HG02678 (cell line): ENCODE measurements around the gene SYT11.

ENCODE experiments used
- ATAC-seq: cut with Tn5 transposase; IDR thresholded peaks from one replicate; pipeline ENCODE4 v1.9.1; 2021; ENCODE audit warnings: mild to moderate bottlenecking, moderate library complexity; ENCODE audit not compliant: unreplicated experiment

SYT11 gene

DNA sequence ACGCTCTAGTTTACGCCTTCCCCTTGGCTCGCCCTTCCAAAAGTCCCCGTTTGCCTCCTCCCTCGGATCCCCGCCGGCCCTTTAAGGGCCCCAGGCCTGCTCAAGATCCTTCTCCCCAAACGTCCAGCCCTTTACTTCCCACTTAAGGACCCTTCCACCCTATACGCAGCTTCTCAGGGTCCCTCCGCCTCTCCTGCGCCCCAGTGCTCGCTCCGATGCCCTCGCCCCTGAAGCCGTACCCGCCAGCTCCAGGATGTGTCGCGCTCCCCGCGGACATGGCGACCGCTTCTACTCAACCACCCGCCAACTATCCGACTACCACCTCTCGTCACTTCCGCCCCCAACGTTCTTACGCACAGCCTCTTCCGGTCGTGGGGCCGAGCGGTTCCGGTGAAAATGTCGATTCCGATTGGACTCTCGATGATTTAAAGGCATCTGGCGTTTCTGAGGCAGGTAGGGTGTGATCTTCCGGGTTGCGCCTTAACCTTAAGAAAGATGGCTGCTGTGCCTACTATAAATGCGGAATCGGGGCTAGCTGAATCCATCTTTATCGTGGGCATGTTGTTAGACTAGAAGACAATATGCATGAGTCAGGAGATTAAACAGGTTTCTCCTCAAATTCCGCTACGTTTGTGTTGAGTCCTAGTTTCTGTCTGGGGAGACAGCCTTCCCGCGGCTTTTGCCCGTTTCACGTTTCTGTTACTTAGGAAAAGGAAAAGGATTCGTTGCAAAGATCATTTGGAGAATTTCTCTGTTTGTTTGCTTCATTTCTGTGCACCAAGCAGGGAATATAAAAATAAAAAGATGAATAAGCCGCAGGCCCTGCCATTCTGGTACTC, 74.9 kb downstream of the SYT11 start, which contains the start of gene KHDC4:
Gene KHDC4, minus strand, starts transcription at position 317 of the 839 bp plus-strand sequence. Its CDS starts 40 bp downstream, at position 277.
- ATAC-seq = peak; percentile 93
